ENCODE measurements around the gene TPK1.

TPK1 gene

DNA sequence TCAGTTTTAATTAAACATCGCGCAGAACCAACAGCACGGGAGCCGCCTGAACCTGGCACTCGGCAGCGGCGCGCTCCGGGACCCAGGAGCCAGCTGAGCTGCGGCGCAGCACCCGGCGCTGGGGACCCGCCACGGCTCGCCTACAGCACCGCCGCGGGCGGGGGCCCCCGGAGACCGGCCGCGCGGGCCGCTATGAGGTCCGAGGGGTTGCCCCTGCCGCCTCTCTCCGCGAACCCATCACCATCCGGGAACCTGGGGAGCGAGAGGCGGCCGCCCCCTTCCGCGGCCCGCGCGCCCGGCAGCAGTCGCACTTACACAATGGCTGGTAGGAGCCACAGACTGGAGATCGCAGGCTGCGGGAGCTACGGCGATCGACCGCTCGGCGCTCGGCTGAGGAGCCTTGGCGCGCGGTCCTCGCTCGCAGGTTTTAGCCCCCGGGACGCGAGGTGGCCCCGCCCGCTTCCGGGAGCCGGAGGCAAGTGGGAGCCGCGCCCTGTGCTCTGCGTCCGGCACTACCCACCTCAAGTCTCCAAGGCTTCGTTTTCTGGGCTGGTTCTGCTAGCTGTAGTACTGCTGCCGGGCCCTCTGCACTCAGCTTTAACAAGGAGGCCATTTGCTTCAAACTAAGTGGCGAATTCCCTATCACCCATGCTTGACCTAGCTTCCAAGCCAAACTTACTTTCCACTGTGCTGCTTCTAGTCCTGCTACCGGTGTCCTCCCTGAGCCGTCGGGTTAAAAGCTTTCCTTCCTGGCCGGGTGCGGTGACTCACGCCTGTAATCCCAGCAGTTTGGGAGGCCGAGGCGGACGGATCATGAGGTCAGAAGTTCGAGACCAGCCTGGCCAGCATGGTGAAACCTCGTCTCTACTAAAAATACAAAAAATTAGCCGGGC lies at the start of gene TPK1:
TSS of gene TPK1 (minus strand) at position 402 of the 893 bp plus-strand sequence. CDS start 451 bp downstream, outside the sequence.
- peak; percentile 31 to 90 (median 79) for DNase-seq

- no peak for DNase-seq
These were observed 49.6 kb upstream of the TPK1 start for GRCh38 chr7:144885478-144885877.

GRCh38 chr7:144884896-144885295 lies 49.0 kb upstream of the TPK1 start:
- no peak for DNase-seq

- DNase-seq, result no peak
These were observed 37.5 kb upstream of the TPK1 start for GRCh38 chr7:144873316-144873845.

GRCh38 chr7:144869082-144869481 lies 33.2 kb upstream of the TPK1 start:
- no peak for DNase-seq

DNA sequence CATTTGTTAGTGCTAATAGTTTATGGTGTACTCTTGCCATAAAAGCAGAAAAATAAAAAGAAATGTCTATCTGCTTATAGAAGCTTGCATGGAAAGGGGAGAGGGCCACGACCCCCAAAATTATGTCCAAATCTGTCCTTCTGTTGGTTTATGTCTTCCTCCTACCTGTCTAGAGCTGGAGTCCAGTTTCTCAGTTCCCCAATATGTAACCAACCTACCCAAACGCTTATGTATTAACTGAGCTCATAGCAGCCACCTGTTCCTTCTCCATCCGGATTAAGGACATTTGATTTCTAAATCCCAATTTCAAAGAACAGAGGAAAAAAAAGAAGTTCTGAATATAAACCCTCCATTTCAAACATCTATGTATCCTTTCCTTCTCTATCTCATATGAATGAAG lies 30.3 kb upstream of the TPK1 start:
- no peak for DNase-seq

DNA sequence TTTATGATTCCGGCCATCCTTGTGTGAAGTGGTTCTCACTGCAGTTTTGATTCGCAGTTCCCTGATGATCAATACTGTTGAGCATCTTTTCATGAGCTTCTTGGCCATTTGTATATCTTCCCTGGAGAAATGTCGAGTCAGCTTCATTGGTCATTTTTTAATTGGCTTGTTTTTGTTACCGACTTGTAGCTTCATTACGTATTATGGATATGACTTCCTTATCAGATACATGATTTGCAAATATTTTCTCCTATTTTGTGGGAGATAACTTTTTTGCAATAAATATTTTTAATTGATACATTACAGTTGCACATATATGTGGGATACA lies 27.4 kb upstream of the TPK1 start:
- DNase-seq, result no peak

GRCh38 chr7:144862612-144863319 lies 26.9 kb upstream of the TPK1 start:
- DNase-seq, result no peak

DNA sequence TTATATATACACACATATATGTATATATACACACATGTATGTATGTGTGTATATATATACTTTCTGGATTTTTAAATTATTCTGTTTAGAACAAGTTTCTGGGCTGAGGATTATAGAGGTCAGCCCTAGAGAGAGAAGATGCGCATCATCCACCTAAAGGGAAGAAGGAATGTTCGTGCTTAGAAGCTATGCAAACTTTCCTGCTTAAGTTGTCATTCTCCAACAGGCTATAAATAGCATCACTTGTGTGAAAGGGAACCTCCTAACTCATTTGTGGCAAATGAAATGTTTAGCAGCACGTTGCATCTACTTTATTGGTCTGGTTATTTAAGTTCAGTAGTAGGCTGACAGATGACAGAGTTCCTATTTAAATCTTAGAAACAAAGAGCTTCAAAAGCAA lies 23.9 kb upstream of the TPK1 start:
- DNase-seq, result no peak

GRCh38 chr7:144857463-144857862 lies 21.6 kb upstream of the TPK1 start:
- no peak for DNase-seq

DNA sequence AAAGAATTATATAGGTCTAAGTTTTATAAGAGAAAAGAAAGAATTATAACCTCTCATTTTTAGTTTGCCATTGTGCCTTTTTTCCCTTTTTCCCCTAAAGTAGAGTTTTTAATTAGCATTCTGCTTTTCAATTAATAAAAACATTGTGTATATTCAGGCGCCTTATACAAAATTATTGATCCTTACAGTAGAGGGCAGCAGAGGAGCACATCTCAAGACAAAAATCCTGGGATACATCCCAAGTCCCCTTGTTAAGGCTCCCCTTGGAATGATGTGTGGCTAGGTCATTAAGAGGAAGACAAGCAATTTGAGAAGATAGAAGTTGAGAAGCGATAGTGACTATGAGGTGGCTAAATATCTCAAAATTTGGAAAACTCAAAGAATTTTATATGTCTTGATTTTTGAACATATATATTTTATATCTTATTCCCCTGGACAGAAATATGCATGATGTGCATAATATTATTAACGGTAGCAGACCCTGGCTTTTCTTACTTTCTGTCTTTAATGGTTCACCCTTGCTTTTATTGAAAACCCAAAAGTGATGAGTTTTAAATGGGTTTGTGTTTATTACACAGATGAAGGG lies 19.1 kb upstream of the TPK1 start:
- no peak for DNase-seq

DNA sequence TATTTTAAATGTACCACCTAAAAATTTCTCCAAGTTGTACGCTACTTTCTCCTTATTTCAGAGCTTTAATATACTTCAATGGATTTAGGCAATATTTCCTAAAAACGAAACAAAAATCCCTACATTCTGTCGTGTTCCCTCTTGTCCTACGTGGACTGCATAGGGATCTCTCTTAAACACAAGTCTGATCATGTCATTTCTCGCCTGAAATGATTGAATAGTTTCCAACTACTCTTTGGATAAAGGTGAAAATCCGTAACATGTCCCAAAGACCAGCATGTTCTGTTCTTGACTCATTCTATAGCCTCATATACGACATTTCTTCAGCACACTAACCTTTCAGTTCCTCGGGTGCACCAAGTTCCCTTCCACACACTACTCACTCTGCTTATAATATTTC lies 17.7 kb upstream of the TPK1 start:
- DNase-seq, result no peak

- no peak for DNase-seq
These were observed 12.2 kb upstream of the TPK1 start for GRCh38 chr7:144848078-144848477.

- DNase-seq, result peak in 6 of 56 donors; percentile 2 to 14 (median 6)
These were observed 6.6 kb upstream of the TPK1 start for GRCh38 chr7:144842377-144842851.

GRCh38 chr7:144836545-144836842 lies 641 bp upstream of the TPK1 start:
- DNase-seq, result no peak

- DNase-seq, result peak in 48 of 56 donors; percentile 4 to 81 (median 50)
These were observed 670 bp downstream of the TPK1 start for GRCh38 chr7:144835155-144835611.

GRCh38 chr7:144834641-144835144 lies 1.2 kb downstream of the TPK1 start:
- peak in 13 of 56 donors; percentile 11 to 57 (median 33) for DNase-seq

- DNase-seq, result no peak
These were observed 5.0 kb downstream of the TPK1 start for GRCh38 chr7:144830811-144831210.

DNA sequence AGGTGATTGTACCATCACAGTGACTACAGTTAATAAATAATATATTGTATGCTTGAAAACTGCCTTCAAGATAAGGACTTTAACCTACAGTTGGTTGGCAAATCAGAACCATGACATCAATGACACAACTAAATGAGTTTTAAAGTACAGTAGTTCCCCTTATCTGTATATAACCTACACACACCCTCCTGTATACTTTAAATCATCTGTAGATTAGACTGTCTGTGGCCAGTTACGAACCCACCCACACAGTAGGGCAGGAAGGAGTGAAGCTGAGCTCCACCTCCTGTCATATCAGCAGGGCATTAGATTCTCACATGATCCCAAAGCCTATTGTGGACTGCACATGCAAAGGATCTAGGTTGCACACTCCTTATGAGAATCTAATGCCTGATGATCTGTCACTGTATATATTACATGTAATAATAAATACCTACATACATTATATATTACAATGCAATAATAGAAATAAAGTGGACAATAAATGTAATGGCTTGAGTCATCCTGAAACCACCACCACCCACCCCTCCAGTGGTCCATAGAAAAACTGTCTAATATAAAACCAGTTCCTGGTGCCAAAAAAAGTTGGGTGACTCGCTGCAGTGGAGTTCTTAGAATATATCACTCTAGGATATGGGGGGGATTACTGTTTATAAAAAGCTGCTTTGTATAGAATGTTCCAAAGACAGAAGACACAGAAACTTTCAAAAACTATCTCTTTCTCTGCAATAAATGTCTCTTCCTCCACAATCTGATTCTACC lies 5.6 kb downstream of the TPK1 start:
- DNase-seq, result no peak

- no peak for DNase-seq
These were observed 8.2 kb downstream of the TPK1 start for GRCh38 chr7:144827621-144828020.

DNA sequence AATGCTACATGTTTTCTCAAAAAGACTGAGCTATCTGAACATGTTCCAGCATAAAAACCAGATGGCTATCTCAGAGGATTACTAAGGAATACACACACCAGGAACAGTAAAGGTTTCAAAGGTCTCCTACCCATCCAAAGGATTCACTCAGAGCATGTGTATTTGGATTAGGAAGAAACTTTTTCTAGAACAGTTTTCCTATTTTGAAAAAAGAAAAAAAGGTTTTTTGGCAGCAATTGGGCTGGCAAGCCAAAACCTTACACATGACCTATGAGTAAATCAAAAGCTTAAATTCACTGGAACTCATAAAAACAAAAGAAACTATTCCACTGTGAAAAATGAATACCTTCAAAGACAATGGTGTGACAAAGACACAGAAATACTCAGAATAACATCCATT lies 9.6 kb downstream of the TPK1 start:
- no peak for DNase-seq

Data from amygdala (tissue), 56 donors.